Measurements from ENCODE around the gene DEPDC5.
"Not testable (repeated sequence)": the region's sequence is repeated elsewhere in the genome, so short reads cannot be mapped to it uniquely, and the experiment has no call there.

Gene DEPDC5

DNA sequence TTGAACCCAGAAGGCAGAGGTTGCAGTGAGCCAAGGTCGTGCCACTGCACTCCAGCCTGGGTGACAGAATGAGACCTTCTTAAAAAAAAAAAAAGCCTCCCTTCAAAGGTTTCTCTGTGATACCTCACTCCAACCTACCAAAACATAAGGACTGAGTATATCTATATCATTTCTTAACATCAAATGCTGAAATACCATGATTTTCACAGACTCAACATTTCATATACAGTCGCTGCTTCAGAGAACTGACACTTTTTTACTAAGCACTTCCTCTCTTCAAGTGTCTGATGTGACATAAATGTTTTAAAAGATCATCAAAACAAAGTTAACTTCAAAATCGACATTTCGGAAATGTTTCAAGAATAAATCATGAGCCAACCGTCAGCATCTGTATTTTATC is 15.9 kb upstream of the DEPDC5 start:
- in situ Hi-C loops (cut with MboI; ENCODE audit: low pct_unique_long_range_greater_than_20kb, low sequenced_read_pairs, unreplicated experiment): no loop called here
- no peak for DNase-seq (ENCODE audit: low spot score)
- TF ChIP-seq, protein P1, sequence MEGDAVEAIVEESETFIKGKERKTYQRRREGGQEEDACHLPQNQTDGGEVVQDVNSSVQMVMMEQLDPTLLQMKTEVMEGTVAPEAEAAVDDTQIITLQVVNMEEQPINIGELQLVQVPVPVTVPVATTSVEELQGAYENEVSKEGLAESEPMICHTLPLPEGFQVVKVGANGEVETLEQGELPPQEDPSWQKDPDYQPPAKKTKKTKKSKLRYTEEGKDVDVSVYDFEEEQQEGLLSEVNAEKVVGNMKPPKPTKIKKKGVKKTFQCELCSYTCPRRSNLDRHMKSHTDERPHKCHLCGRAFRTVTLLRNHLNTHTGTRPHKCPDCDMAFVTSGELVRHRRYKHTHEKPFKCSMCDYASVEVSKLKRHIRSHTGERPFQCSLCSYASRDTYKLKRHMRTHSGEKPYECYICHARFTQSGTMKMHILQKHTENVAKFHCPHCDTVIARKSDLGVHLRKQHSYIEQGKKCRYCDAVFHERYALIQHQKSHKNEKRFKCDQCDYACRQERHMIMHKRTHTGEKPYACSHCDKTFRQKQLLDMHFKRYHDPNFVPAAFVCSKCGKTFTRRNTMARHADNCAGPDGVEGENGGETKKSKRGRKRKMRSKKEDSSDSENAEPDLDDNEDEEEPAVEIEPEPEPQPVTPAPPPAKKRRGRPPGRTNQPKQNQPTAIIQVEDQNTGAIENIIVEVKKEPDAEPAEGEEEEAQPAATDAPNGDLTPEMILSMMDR (IDR thresholded peaks at IDR 0.05; ENCODE audit: extremely low read depth, insufficient read depth, missing control alignments): no peak

- TF ChIP-seq, protein P1 (IDR thresholded peaks at IDR 0.05; ENCODE audit: extremely low read depth, insufficient read depth, missing control alignments): no peak
- no peak for DNase-seq (ENCODE audit: low spot score)
- in situ Hi-C loops (cut with MboI; ENCODE audit: low pct_unique_long_range_greater_than_20kb, low sequenced_read_pairs, unreplicated experiment): no loop called here
Observed at GRCh38 chr22:31738566-31738965, 15.3 kb upstream of the DEPDC5 start.

DNA sequence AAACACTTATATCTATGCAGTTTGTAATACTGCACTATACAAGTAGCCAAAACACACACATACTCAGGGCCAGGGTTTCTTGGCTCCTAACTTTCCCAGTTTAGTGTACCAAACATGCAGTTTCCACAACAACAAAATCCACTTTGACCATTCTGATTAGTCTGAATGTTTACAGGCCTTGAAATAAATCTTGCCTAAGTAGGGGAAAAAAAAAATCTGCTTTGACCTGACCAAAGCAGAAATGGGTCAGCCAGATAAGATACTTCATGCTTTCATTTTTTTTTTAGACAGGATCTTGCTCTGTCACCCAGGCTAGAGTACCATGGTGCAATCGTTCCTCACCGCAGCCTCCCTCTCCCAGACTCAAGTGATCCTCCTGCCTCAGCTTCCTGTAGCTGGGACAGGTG is 14.0 kb upstream of the DEPDC5 start:
- no peak for DNase-seq (ENCODE audit: low spot score)
- in situ Hi-C loops (cut with MboI; ENCODE audit: low pct_unique_long_range_greater_than_20kb, low sequenced_read_pairs, unreplicated experiment): no loop called here
- TF ChIP-seq, protein P1 (IDR thresholded peaks at IDR 0.05; ENCODE audit: extremely low read depth, insufficient read depth, missing control alignments): no peak

DNA sequence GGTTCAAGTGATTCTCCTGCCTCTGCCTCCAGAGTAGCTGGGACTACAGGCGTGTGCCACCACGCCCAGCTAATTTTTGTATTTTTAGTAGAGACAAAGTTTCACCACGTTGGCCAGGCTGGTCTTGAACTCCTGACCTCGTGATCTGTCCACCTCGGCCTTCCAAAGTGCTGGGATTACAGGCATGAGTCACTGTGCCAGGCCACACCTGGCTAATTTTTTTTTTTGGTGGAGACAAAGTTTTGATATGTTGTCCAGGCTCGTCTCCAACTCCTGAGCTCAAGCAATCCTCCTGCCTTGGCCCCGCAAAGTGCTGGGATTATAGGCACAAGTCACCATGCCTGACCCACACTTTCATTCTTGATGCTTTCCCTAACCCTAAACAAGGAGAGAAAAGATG is 13.5 kb upstream of the DEPDC5 start:
- DNase-seq (ENCODE audit: low spot score); in situ Hi-C loops (cut with MboI; ENCODE audit: low pct_unique_long_range_greater_than_20kb, low sequenced_read_pairs, unreplicated experiment): not testable (repeated sequence)

DNA sequence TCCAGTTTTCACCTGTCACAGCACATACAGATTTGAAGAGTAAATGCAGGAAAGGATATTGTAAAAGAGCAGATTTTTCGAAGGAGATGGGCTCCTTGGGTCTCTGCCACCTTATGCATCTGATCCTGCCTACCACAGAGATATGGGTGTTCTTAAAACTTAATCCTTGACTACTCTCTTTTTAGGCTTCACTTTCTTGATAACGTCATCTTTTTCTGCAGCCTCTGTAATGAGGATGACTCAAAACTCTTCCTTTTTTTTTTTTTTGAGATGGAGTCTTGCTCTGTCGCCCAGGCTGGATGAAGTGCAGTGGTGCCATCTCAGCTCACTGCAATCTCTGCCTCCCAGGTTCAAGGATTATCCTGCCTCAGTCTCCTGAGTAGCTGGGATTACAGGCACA is 11.7 kb upstream of the DEPDC5 start:
- no peak for DNase-seq (ENCODE audit: low spot score)
- in situ Hi-C loops (cut with MboI; ENCODE audit: low pct_unique_long_range_greater_than_20kb, low sequenced_read_pairs, unreplicated experiment): no loop called here

GRCh38 chr22:31742682-31743081 is 11.1 kb upstream of the DEPDC5 start:
- in situ Hi-C loops (cut with MboI; ENCODE audit: low pct_unique_long_range_greater_than_20kb, low sequenced_read_pairs, unreplicated experiment): no loop called here
- TF ChIP-seq, protein P1 (IDR thresholded peaks at IDR 0.05; ENCODE audit: extremely low read depth, insufficient read depth, missing control alignments): no peak
- DNase-seq (ENCODE audit: low spot score): no peak

More for the DNA sequence above, 11.7 kb upstream of the DEPDC5 start:
- TF ChIP-seq, protein P1 (IDR thresholded peaks at IDR 0.05; ENCODE audit: extremely low read depth, insufficient read depth, missing control alignments): no peak

DNA sequence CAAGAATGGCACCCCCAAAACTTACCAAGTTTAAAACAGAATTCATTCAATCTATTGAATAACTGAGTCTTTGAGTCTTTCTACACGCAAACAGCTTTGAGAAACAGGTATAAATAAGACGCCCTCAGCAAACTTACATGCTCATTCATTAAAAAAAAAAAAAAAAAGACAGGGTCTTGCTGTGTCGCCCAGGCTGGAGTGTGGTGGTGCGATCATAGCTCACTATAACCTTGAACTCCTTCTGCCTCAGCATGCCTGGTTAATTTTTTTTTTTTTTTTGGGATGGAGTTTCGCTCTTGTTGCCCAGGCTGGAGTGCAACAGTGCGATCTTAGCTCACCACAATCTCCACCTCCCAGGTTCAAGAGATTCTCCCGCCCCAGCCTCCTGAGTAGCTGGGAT is 9.9 kb upstream of the DEPDC5 start:
- in situ Hi-C loops (cut with MboI; ENCODE audit: low pct_unique_long_range_greater_than_20kb, low sequenced_read_pairs, unreplicated experiment): no loop called here
- no peak for DNase-seq (ENCODE audit: low spot score)
- TF ChIP-seq, protein P1 (IDR thresholded peaks at IDR 0.05; ENCODE audit: extremely low read depth, insufficient read depth, missing control alignments): no peak
